ENCODE results near the gene EEF1AKMT1.

- no peak for TF ChIP-seq CTCF (IDR thresholded peaks at IDR 0.05)
- no peak for TF ChIP-seq POLR2A (IDR thresholded peaks at IDR 0.05; ENCODE audit: low read depth)
- TF ChIP-seq POLR2AphosphoS5 (IDR thresholded peaks at IDR 0.05): no peak
Observed at GRCh38 chr13:20700288-20700687, 73.5 kb downstream of the EEF1AKMT1 start.
